BJ (cell line): ENCODE results near the gene AR. TPM values are rescaled to one million over a fixed set of nuclear protein-coding genes. Genes with fewer than 3 reads are reported as not detected.

Source experiments
- CTCF ChIA-PET: fragments of 350-600 bp; formaldehyde crosslinking; extraction: SDS; loops from one replicate; lab custom pipeline; 2021; ENCODE audit warnings: antibody characterized with exemption, inconsistent platforms; lab: Yijun Ruan, JAX
- POLR2A ChIA-PET: fragments of 300-600 bp; sonication (Branson Sonifier 250); formaldehyde crosslinking; extraction: SDS; loops from one replicate; lab custom pipeline; 2021; ENCODE audit warnings: antibody characterized with exemption; lab: Charles Lee
- DNase-seq: peaks from one replicate; pipeline ENCODE4 v3.0.0-alpha.2; 2011; ENCODE audit warnings: low read depth
- H3K27me3 ChIP-seq: 2 replicates; pipeline ENCODE4 v1.6.0; 2011; ENCODE audit warnings: low read length; ENCODE audit not compliant: control insufficient read depth, insufficient read depth
- H3K36me3 ChIP-seq: 2 replicates; pipeline ENCODE4 v1.5.1; 2011; ENCODE audit warnings: low read length; ENCODE audit not compliant: control insufficient read depth, insufficient read depth
- H3K4me3 ChIP-seq: 2 replicates; pipeline ENCODE4 v1.5.1; 2011; ENCODE audit warnings: low read depth, mild to moderate bottlenecking, control low read depth, low read length
- CTCF ChIP-seq: IDR thresholded peaks from 2 replicates; pipeline ENCODE4 v1.5.1; 2011; ENCODE audit warnings: low read depth, mild to moderate bottlenecking, control low read depth, inconsistent platforms, low read length, moderate library complexity; ENCODE audit not compliant: insufficient read depth
- polyA plus RNA-seq: library from polyadenylated mRNA; depleted of rRNA; stranded (reverse); fragments of >200 nt; gene quantifications from 2 replicates; pipeline ENCODE4 v1.2.3, GENCODE V29; 2011

AR gene
- polyA plus RNA-seq, 1 experiment, result 13.9 TPM

GRCh38 chrX:67750694-67751093 lies 206.9 kb downstream of the AR start:
- H3K27me3 ChIP-seq, result no peaks in the 10 kb centered on the region
- H3K4me3 ChIP-seq, result no peak overlapping the region
- ChIA-PET CTCF (no interaction called here), POLR2A (no interaction called here)
- H3K36me3 ChIP-seq, result no peaks in the 10 kb centered on the region
- no peak for DNase-seq
- TF ChIP-seq CTCF, result no peak

DNA sequence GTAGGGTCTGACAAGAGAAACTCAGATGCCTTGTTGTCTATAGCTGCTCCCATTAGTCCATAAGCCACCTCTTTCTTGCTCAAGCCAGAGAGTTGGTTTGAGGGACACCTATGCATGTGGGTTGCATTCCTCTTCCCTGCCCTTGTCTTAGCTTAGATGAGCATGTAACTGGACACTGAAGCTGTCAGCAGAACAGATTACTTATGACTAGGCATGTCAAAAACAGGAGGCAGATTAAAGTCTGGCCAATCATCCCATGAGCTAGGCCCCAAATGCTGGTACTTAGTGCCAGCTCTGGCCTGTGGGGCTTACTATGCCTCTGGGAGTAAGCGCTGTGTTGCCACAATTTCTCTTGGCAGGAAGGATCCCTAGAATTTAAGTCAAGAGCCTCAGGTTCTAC lies 215.2 kb downstream of the AR start:
- Histone ChIP-seq H3K4me3 (no peak overlapping the region), H3K27me3 (no peaks in the 10 kb centered on the region), H3K36me3 (no peaks in the 10 kb centered on the region)
- ChIA-PET POLR2A (no interaction called here), CTCF (no interaction called here)
- no peak for DNase-seq
- TF ChIP-seq CTCF, result no peak

DNA sequence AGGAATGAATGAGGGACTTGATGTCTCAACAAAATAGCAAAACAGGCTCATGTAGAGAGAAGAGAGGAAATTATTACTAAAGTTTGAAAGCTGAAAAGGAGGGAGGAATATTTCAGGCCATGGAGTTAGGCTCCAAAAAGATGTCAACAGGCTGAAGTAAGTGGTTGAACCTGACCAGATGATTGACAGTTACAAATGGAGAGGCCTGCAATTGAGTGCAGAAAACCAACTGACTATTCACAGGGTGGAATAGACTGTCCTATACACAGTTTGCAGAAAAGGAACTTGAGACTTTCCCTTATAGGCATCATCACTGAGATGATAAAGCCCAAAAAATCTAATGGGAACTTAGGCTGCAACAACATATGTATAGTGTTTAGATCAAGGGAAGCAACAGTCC lies 233.3 kb downstream of the AR start:
- ChIA-PET CTCF (no interaction called here), POLR2A (no interaction called here)
- no peak for DNase-seq
- no peaks in the 10 kb centered on the region for H3K27me3 ChIP-seq
- H3K4me3 ChIP-seq, result no peak overlapping the region
- no peaks in the 10 kb centered on the region for H3K36me3 ChIP-seq
- no peak for TF ChIP-seq CTCF

DNA sequence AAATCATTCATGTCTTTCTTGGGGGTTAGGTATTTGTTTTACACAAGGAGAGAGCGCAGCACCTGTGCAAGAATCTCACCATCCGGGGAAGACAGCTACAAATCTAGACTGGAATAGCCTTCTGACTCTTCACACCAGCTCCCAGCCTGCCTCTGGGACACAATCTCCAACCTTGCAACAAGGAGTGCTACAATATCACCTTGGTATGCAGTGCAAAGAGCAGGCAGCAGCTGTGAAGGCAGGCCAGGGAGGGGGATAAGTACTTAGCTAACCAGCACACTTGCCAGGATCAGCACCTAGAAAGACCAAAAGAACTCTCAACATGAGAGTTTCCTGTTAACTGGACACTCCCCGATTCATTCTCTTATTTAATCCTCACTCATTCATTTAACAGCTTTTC lies 235.3 kb downstream of the AR start:
- H3K27me3 ChIP-seq, result no peaks in the 10 kb centered on the region
- TF ChIP-seq CTCF, result no peak
- CTCF ChIA-PET, result no interaction called here
- no peak overlapping the region for H3K4me3 ChIP-seq
- POLR2A ChIA-PET, result no interaction called here
- no peak for DNase-seq
- no peaks in the 10 kb centered on the region for H3K36me3 ChIP-seq
